NT2/D1 (cell line): ENCODE results near the gene ZSWIM7.
A peak's percentile ranks its signal among the peaks of the same experiment; 100 is the strongest.

Experiments used
- DNase-seq: peaks from one replicate; pipeline ENCODE4 v3.0.0-alpha.2; 2011; ENCODE audit warnings: low read depth, low spot score
- H3K27me3 ChIP-seq: 2 replicates; pipeline ENCODE4 v1.6.0; 2011; ENCODE audit warnings: mild to moderate bottlenecking; ENCODE audit not compliant: insufficient read length, insufficient read depth
- H3K36me3 ChIP-seq: 2 replicates; pipeline ENCODE4 v1.6.1; 2011; ENCODE audit warnings: mild to moderate bottlenecking, low read length, mixed read lengths; ENCODE audit not compliant: insufficient read depth, insufficient read length
- H3K4me1 ChIP-seq: 2 replicates; pipeline ENCODE4 v1.5.1; 2011; ENCODE audit not compliant: insufficient read depth, insufficient read length
- H3K4me3 ChIP-seq: 2 replicates; pipeline ENCODE4 v1.5.1; 2011; ENCODE audit warnings: low read depth; ENCODE audit not compliant: insufficient read length
- H3K9ac ChIP-seq: 2 replicates; pipeline ENCODE4 v1.6.0; 2011; ENCODE audit warnings: low read depth; ENCODE audit not compliant: insufficient read length
- H3K9me3 ChIP-seq: 2 replicates; pipeline ENCODE4 v1.5.1; 2011; ENCODE audit warnings: mild to moderate bottlenecking, low read length; ENCODE audit not compliant: insufficient read depth
- SUZ12 ChIP-seq: IDR thresholded peaks from 2 replicates; pipeline ENCODE4 v1.6.1; 2011; ENCODE audit not compliant: insufficient read length, insufficient read depth; ENCODE audit errors: extremely low read depth
- YY1 ChIP-seq: IDR thresholded peaks from 2 replicates; pipeline ENCODE4 v1.6.1; 2011; ENCODE audit not compliant: insufficient read length, insufficient read depth
- ZNF274 ChIP-seq: IDR thresholded peaks from 2 replicates; pipeline ENCODE4 v1.6.1; 2011; ENCODE audit warnings: mild to moderate bottlenecking, low read depth, low read length

The ZSWIM7 gene

GRCh38 chr17:16007439-16007838 is 7.9 kb upstream of the ZSWIM7 start:
- Histone ChIP-seq H3K4me1 (no peaks in the 10 kb centered on the region), H3K9me3 (peaks cover 6% of the 10 kb centered on the region), H3K4me3 (no peak overlapping the region), H3K9ac (no peak overlapping the region), H3K36me3 (peaks cover 81% of the 10 kb centered on the region), H3K27me3 (no peaks in the 10 kb centered on the region)
- DNase-seq = no peak
- TF ChIP-seq ZNF274 = no peak
- TF ChIP-seq SUZ12 = no peak
- TF ChIP-seq YY1 = no peak

GRCh38 chr17:16005636-16006035 is 6.1 kb upstream of the ZSWIM7 start:
- peaks cover 24% of the 10 kb centered on the region for H3K9me3 ChIP-seq

GRCh38 chr17:16003841-16004240 is 4.3 kb upstream of the ZSWIM7 start:
- Histone ChIP-seq H3K36me3 (peaks cover 78% of the 10 kb centered on the region), H3K9me3 (peaks cover 24% of the 10 kb centered on the region)
- TF ChIP-seq ZNF274 = no peak
- no peak for TF ChIP-seq YY1
- no peak for TF ChIP-seq SUZ12

More at GRCh38 chr17:16005636-16006035, 6.1 kb upstream of the ZSWIM7 start:
- Histone ChIP-seq H3K4me1 (no peaks in the 10 kb centered on the region), H3K27me3 (no peaks in the 10 kb centered on the region), H3K36me3 (peaks cover 89% of the 10 kb centered on the region), H3K9ac (no peak overlapping the region), H3K4me3 (no peak overlapping the region)
- TF ChIP-seq YY1 (no peak), SUZ12 (no peak), ZNF274 (no peak)
- no peak for DNase-seq

GRCh38 chr17:16002708-16003260 is 3.3 kb upstream of the ZSWIM7 start:
- Histone ChIP-seq H3K4me1 (no peaks in the 10 kb centered on the region), H3K27me3 (no peaks in the 10 kb centered on the region), H3K4me3 (no peak overlapping the region), H3K36me3 (peaks cover 67% of the 10 kb centered on the region), H3K9ac (no peak overlapping the region), H3K9me3 (peaks cover 24% of the 10 kb centered on the region)
- no peak for DNase-seq
- TF ChIP-seq ZNF274 (no peak), YY1 (no peak), SUZ12 (no peak)

More at GRCh38 chr17:16003841-16004240, 4.3 kb upstream of the ZSWIM7 start:
- no peaks in the 10 kb centered on the region for H3K4me1 ChIP-seq
- H3K9ac ChIP-seq = no peak overlapping the region
- H3K27me3 ChIP-seq = no peaks in the 10 kb centered on the region
- H3K4me3 ChIP-seq = no peak overlapping the region
- DNase-seq = no peak

GRCh38 chr17:16001226-16001897 is 1.9 kb upstream of the ZSWIM7 start:
- TF ChIP-seq SUZ12 (no peak), ZNF274 (no peak), YY1 (no peak)
- no peaks in the 10 kb centered on the region for H3K4me1 ChIP-seq
- peak overlapping the region; percentile 86 for H3K4me3 ChIP-seq
- H3K36me3 ChIP-seq = peaks cover 65% of the 10 kb centered on the region
- H3K9me3 ChIP-seq = peaks cover 24% of the 10 kb centered on the region
- H3K27me3 ChIP-seq = no peaks in the 10 kb centered on the region
- no peak for DNase-seq
- no peak overlapping the region for H3K9ac ChIP-seq

- DNase-seq = no peak
These were observed 697 bp upstream of the ZSWIM7 start for GRCh38 chr17:15999974-16000827.

More at GRCh38 chr17:15999974-16000827, 697 bp upstream of the ZSWIM7 start:
- Histone ChIP-seq H3K9me3 (peaks cover 24% of the 10 kb centered on the region), H3K27me3 (no peaks in the 10 kb centered on the region), H3K9ac (peak overlapping the region; percentile 93), H3K4me3 (peak overlapping the region; percentile 86), H3K4me1 (no peaks in the 10 kb centered on the region), H3K36me3 (peaks cover 55% of the 10 kb centered on the region)
- TF ChIP-seq SUZ12 = no peak
- no peak for TF ChIP-seq ZNF274
- no peak for TF ChIP-seq YY1
